HCT116 (cell line): ENCODE measurements around the gene DAAM1. TPM values are rescaled to one million over a fixed set of nuclear protein-coding genes. Genes with fewer than 3 reads are reported as not detected.
A peak's percentile ranks its signal among the peaks of the same experiment; 100 is the strongest.

Experiments
- ATF3 ChIP-seq: IDR thresholded peaks from 2 replicates; pipeline ENCODE4 v1.6.1; 2012
- CEBPB ChIP-seq: IDR thresholded peaks from 2 replicates; pipeline ENCODE4 v1.6.1; 2012; ENCODE audit warnings: low read depth
- CTCF ChIP-seq, 3 experiments: fragments of 200-600 bp in 1 of 3; sonication (generic) in 1 of 3; IDR thresholded peaks in 2 of 3; conservative IDR thresholded peaks in 1 of 3; 2 replicates each; pipeline ENCODE4 v1.5.1; 2012 to 2017; ENCODE audit warnings: low read depth in 2 of 3, low read length in 2 of 3, antibody characterized with exemption in 1 of 3, borderline replicate concordance in 1 of 3, control low read depth in 1 of 3, mild to moderate bottlenecking in 1 of 3, mixed read lengths in 1 of 3, mixed run types in 1 of 3, moderate library complexity in 1 of 3; ENCODE audit not compliant: insufficient read depth in 1 of 3
- EGR1 ChIP-seq: IDR thresholded peaks from 2 replicates; pipeline ENCODE4 v1.6.1; 2012; ENCODE audit warnings: low read depth
- ELF1 ChIP-seq: IDR thresholded peaks from 2 replicates; pipeline ENCODE4 v1.6.1; 2012; ENCODE audit warnings: low read depth, borderline replicate concordance
- EZH2 ChIP-seq: fragments of 200-600 bp; sonication (generic); IDR thresholded peaks from 2 replicates; pipeline ENCODE4 v1.6.1; 2017; ENCODE audit warnings: antibody characterized with exemption, mixed run types
- RAD21 ChIP-seq: IDR thresholded peaks from 2 replicates; pipeline ENCODE4 v1.6.1; 2012; ENCODE audit warnings: low read depth, mild to moderate bottlenecking
- REST ChIP-seq: IDR thresholded peaks from 2 replicates; pipeline ENCODE4 v1.6.1; 2012; ENCODE audit warnings: low read depth
- SP1 ChIP-seq: IDR thresholded peaks from 2 replicates; pipeline ENCODE4 v1.6.1; 2012; ENCODE audit warnings: low read depth
- YY1 ChIP-seq: IDR thresholded peaks from 2 replicates; pipeline ENCODE4 v1.6.1; 2011; ENCODE audit warnings: low read length, low read depth, moderate library complexity, mild to moderate bottlenecking; ENCODE audit not compliant: insufficient replicate concordance; ENCODE audit errors: extremely low read depth
- ZFX ChIP-seq: fragments of 450-650 bp; IDR thresholded peaks from 2 replicates; pipeline ENCODE4 v1.6.1; 2017
- ZNF274 ChIP-seq: fragments of 200-500 bp; sonication (Bioruptor generic); IDR thresholded peaks from 2 replicates; pipeline ENCODE4 v1.6.1; 2014; ENCODE audit warnings: mild to moderate bottlenecking, low read depth, low read length, inconsistent platforms
- total RNA-seq: library from RNA; stranded (reverse); gene quantifications from one replicate; pipeline ENCODE4 v1.2.1, GENCODE V29; 2021; ENCODE audit not compliant: unreplicated experiment

DAAM1 gene
- total RNA-seq, 1 experiment from 2014 or later, result 10.7 TPM

GRCh38 chr14:59360923-59361794 is 172.7 kb downstream of the DAAM1 start (continued):
- TF ChIP-seq CTCF (IDR thresholded peaks at IDR 0.05 in 2 of 3, conservative IDR thresholded peaks at IDR 0.05 in 1 of 3; ENCODE audit: borderline replicate concordance in 1 of 3, insufficient read depth in 1 of 3, low read depth in 2 of 3, low read length in 2 of 3), result no peak
- peak; percentile 74 for TF ChIP-seq SP1
- TF ChIP-seq YY1, result no peak
- no peak for TF ChIP-seq EZH2
- TF ChIP-seq ATF3, result no peak
- no peak for TF ChIP-seq ZNF274
- peak; percentile 30; the same call in 1 of the 2 replicates for TF ChIP-seq ZFX
- TF ChIP-seq ELF1, result no peak
- 0 out of 2 replicates have a peak, but pooled peaks have one; percentile 22 for TF ChIP-seq RAD21
- TF ChIP-seq EGR1, result no peak
- TF ChIP-seq CEBPB, result peak; percentile 99
- no peak for TF ChIP-seq REST
- TF ChIP-seq, all 23 proteins: peak for 11
